HG02943 (cell line): ENCODE results near the gene XXYLT1.
"Not testable (repeated sequence)": the region's sequence is repeated elsewhere in the genome, so short reads cannot be mapped to it uniquely, and the experiment has no call there.

Experiments used
- ATAC-seq: cut with Tn5 transposase; IDR thresholded peaks from one replicate; pipeline ENCODE4 v1.9.1; 2021; ENCODE audit warnings: mild to moderate bottlenecking, low read depth, moderate library complexity; ENCODE audit not compliant: unreplicated experiment

The XXYLT1 gene

DNA sequence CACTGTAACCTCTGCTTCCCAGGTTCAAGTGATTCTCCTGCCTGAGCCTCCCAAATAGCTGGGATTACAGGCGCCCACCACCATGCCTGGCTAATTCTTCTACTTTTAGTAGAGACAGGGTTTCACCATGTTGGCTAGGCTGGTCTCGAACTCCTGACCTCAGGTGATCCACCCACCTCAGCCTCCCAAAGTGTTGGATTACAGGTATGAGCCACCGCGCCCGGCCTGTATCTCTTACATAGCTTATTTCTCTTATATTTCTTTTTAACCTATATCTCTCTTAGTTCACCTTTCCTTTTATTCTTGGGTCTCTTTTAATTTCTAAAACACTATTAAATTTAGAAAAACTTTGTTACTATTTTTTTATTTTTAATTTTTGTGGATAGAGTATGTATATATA is 42.1 kb downstream of the XXYLT1 start:
- ATAC-seq, result not testable (repeated sequence)

DNA sequence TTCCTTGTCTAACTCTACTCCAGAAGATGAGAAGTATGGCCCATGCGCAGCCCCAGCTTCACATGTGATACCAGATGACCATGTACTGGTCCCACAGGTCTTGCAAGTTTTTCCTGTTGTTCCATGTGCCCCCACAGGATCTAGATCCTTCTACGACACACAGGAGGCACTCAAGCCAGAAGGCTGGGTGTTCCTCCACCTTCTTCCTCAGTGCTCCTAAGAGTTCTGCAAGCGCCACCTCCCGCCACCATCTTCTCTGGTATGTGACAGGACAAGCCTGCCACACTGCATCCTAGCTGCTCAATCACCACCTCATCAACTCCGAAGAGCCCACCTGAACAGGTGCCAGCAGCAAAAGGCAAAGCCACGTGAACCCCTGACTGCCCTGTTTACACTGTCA is 43.1 kb downstream of the XXYLT1 start:
- ATAC-seq, result no peak

DNA sequence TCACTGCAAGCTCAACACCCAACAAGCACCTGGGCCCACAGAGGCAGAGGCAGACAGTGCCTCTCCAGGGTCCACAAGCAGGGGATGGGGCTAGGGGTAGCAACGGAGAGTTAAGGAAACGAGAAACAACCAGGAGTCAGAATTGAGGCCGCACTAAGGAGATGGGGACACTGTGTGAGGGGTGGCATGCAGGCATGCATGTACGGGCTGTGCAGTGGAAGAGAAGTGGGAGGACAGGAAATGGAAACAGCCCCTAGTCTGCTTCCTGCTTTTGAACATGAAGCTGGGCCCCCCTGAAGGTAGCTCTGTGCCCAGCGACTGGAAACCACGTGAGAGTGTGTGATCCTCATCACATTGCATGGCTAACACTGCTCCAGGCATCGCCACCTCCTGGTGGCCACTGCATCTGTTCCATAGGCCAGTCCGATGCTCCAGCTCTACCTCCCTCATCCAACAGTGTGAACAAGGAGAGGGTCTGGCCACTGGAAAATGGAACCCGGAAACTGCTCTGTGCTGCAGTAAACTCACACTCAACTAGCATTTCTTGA is 44.0 kb downstream of the XXYLT1 start:
- ATAC-seq, result no peak

DNA sequence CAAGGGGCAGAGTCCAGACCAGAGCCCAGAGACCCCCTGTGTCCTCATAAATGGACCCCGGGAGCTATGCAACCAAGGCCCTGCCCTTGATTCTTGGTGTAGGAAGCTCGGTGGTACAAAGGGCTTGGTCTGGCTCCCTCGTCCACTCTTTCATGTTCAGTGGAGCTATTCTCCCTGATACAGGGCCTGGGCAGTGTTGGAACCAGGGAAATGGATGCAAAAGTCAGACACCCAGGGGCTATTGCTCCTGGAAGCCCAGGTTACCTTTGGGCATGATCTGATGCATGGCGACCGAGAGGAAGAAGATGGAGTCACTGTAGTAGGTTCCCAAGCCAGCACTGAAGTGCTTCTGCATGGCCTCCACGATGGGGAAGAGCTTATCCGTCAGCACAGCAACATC is 44.5 kb downstream of the XXYLT1 start:
- no peak for ATAC-seq

DNA sequence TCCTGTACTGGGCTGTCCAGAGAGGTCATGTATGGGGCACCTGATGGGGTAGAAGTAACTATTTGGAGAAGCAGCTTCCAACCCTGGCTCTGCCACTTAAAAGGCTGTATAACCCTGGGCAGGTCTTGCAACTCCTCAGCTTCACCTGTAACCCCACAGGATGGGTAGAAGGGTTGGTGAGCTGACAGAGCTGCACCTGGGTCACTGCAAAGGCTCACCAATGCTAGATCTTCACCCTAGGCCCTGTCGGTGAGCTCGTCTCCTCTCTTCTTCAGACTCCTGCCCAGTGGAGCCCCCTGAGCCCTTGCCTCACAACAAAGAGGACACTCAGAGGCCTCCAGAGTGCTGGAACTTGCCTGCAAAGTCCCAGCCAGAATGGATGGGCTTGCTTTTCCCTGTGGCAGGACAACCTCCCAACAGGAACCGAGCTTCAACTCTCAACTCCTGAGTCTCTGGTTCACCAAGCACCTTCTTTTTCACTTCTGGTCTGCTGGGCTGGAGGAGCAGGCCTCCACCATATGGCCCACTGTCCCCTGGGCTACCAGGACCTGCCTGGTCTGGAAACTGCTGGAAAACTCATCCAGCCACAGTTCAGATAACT is 45.9 kb downstream of the XXYLT1 start:
- ATAC-seq, result no peak

DNA sequence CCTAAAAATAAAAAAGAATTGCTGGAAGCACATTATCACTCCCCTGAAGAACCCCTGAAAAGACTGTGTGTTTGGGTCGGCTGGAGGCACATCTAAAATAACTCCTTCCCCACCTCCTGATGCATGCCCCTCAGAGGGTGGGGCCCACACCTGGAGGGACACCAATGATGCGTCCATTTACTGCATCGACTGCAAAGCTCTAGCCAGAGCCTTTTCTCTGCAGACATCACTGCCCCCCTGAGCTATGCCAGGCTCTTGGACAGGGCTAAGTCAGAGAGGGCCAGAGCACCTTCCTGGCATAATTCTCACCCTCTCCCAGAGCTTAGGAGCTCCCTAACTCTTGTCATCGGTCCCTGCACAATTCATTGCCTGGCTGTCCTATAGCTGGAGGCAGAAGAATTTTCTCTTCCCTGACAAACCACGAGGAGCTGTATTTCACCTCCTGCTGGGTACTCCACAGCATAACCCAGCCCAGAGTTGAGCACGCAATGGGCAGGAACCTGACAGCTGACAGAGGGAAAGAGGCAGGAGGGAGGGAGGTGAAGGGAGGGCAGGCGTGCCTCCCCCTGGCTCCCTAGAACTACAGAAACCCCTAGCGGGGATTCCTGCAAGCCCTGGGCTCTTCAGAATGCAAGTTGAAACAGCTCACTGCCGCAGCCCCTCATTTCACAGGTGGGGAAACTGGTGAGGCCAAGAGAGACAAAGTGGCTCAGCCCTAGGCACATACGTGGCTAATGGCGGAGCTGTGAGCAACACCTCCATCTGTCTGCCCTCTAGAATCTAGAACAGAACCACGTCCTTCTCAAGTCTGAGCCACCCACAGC is 46.6 kb downstream of the XXYLT1 start:
- ATAC-seq, result no peak

DNA sequence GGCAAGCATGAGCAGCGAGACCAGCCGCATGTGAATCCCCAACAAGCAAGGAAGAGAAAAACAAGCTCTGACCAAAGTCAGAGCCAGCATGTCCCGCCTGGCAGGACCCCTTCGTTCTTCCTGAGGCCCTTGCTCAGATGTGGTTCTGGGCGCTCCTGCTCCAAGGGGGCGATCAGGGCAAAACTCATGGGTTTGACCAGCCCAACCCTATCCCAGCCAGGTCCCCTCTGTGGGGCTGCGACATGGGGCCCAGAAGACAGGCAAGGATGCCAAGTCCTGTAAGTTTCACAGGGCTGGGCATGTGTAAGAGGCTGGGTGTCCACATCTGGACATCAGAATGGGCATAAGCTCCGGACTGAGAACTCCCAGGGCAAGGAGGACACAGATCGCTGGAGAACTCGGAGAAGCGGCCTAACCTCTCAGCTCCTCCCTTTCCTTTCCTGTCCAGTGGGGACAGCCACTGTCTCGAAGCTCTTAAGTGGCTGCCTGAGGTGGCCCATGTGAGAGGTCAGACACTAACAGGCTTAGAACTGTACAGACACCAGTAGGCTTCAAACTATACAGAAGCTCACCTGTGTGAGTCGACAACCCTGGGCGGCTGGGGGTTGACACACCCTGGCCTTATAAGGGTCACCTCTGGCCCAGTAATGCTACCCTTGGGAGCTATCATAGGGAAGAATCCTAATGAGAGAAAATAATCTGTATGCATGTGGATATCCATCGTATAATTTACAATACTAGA is 48.9 kb downstream of the XXYLT1 start:
- ATAC-seq, result no peak

DNA sequence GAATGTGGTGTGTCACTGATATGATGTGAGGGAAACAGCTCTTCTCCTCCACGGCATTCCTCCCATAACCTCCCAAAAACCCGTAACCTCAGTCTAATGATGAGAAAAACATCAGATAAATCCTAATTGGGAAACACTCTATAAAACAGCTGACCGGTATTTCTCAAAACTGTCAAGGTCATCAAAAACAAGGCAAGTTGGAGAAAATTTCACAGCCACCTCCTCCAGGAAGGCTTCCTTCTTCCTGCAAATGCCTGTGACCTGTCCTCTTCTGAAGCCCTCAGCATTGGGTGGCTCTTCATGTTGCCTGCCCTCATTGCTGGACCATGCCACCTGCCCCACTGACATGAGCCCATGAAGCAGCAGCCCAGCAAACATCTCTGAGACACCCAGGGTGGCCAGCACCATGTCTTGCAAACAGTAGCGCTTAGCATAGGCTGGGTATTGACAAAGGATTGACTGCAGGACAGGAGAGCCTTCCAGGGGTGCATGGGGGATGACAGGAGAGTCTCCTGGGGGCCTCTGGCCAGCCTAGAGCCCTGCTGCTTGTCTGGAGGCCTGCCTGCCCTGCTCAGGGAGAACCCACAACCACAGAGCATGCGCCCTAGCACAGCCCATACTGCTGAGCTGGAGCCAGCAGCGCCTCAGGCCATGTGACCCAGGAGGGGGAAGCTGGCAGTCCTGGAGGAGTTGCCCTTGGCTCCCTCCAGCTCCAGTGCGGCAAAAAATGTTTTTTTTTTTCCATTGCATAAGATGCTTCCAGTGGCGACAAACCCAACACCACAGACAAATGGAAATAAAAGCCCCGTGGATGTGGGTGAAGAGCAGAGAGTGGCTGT is 49.7 kb downstream of the XXYLT1 start:
- no peak for ATAC-seq

DNA sequence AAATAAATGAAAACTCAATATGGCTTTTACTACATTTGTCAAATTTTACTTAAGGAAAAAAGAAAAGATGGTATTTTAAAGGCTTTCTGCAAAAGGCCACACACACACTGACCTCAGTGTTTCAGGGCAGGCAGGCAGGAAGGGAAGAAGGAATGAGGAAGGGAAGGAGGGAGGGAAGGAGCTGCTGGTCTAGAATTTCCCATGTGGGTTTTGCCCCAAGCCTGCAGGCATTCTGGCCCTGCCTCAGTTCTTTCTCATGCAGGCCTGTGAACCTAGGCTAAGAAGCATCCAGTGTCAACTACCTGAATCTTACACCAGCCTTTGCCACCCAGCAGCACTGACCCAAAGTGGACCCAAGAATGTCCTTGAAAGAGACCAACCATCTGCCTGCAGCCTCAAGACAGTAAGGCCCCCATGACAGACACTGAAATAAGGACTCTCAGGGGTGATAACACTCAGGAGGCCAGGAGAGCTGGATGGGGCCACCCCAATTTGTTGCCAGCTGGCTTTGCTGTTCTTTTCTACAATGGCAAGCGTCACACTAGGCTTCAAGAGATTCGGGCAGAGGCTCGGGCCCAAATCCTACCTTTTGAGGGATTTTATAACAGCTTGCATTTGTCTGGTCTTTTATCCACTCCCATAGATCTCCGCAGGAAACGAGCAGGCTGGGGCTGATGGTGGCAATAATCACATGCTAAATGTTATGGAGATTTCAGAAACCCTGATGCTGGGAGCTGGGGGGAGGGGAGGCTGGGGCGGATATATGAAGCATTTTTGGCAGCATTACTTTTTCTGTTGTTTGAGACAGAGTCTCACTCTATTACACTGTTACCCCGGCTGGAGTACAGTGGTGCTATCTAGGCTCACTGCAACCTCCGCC is 51.4 kb downstream of the XXYLT1 start:
- ATAC-seq, result no peak

DNA sequence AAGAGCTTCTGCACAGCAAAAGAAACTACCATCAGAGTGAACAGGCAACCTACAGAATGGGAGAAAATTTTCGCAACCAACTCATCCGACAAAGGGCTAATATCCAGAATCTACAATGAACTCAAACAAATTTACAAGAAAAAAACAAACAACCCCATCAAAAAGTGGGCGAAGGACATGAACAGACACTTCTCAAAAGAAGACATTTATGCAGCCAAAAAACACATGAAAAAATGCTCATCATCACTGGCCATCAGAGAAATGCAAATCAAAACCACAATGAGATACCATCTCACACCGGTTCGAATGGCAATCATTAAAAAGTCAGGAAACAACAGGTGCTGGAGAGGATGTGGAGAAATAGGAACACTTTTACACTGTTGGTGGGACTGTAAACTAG is 52.6 kb downstream of the XXYLT1 start:
- not testable (repeated sequence) for ATAC-seq

DNA sequence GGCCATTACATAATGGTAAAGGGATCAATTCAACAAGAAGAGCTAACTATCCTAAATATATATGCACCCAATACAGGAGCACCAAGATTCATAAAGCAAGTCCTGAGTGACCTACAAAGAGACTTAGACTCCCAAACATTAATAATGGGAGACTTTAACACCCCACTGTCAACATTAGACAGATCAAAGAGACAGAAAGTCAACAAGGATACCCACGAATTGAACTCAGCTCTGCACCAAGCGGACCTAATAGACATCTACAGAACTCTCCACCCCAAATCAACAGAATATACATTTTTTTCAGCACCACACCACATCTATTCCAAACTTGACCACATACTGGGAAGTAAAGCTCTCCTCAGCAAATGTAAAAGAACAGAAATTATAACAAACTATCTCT is 55.4 kb downstream of the XXYLT1 start:
- not testable (repeated sequence) for ATAC-seq

DNA sequence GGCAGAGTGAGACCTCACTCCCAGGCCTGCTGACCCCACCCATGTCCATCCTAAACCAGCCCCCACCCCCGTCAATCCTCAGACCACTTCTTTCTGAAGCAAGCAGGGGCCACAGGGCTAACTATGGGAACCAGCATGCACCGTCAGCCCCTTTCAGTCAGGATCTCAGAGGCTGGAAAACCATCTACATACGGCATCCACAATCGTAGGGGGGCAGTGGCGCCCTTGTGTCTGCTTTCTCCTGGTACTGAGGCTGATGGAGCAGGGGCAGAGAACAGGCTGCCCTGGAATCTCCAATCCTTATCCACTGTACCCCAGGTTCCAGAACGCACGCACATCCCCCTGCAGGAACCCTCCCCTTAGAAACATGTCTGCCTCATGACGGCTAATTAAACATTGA is 56.6 kb downstream of the XXYLT1 start:
- no peak for ATAC-seq

DNA sequence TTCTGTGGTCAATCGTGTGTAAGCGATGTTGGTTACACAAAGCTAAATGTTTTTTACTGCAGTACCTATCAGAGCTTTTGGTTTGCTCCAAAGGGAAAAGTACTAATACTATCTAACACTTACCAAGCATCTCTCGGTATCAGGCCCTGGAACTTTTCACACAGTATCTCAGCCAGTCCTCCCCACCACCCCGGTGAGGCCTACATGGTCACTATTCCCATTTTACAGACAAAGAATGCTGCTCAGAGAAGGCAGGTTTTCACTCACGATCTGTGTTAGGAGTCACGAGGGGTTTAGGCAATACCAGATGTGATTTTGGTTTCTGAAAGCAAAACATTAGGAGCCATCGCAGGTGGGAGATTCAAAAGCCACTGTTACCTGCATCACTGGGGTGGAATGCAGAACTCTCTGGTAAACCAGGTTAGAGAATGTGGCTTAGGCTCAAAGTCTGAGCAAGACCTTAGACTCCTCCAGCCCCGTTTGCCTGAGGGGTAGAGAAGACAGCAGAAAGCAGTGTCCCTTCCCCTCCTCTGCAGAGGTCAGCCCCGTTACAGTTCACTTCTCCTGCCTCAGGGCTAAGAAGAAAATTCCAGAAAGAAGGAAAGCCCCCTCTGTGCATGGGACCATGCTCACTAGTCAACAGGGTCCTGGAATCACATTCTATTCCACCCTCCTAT is 57.2 kb downstream of the XXYLT1 start:
- no peak for ATAC-seq

DNA sequence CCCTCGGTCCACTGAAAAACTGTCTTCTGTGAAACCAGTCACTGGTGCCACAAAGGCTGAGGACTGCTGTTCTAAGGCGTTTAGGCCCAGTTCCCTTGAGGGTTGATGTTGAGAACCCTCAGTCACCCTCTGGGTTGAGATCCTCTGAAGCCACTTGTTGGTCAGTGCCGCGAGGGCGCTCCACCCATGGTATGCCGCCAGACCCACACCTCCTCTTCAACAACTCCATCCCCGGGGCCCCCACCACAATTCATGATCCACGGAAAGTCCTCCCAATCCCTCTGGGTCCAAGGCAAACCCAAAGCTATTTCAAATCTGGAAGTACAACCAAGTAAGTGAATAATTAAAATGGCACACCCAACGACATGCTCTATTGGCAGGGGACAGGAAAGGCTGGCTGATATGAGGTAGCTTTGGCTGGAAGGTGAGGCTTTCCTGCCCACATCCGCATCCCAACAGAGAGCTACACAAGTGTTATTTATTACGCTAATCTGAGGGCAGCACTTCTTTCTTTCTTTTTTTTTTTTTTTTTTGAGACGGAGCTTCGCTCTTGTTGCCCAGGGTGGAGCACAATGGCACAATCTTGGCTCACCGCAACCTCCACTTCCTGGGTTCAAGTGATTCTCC is 58.1 kb downstream of the XXYLT1 start:
- ATAC-seq, result no peak

DNA sequence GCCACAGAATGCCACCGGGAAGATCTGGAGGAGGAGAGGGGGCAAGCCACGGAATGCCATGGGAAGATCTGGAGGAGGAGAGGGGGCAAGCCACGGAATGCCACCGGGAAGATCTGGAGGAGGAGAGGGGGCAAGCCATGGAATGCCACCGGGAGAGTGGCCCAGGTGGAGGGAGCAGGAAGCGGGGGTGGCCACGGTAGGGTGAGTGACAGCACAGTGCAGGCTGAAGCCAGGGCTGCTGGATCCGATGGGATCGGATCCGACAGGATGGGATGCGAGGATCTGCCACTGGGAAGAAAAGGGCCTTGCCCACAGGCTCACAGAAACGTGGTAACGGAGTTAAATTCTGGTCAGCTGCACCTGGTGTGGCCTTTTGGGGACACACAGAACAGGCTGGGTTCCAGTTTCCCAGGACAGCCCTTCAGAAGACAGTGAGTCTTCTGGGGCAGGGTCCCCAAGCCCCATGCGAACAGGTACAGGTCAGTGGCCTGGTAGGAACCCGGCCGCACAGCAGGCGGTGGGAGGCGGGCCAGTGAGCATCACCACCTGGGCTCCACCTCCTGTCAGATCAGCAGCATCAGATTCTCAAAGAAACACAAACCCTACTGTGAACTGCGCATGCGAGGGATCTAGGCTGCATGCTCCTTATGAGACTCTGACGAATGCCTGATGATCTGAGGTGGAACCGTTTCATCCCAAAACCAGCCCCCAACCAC is 58.8 kb downstream of the XXYLT1 start:
- no peak for ATAC-seq

DNA sequence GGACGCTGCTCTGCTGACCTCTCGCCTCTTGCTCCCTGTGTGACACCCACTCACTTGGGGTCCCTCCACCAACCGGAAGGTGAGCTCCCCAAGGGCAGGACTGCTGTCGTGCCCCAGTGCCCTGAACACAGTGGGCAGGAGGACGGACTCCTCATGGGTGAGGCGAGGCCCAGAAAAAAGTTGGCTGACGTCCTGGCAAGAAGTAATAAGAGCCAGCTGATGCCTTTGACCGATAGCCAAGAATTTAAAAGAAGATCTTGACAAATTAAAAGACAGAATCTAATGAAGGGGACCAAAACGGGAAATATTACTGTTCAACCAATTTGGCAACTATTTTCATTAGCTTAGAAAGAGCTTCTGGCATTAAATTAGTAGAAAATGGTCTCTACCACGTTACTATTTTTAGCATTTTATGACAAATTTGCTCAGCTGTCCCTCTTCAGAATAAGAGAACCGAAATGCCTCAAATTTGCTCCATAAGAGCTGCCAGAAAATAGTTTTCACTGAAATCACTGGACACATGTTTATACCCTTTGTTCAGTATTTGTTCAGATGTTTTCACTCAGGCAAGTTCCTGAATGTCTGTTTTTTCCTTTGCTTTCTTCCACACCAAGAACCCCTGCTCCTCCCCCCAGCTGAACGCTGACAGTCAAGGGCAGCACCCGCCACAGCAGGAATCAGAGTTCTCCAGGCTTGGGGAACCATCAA is 60.5 kb downstream of the XXYLT1 start:
- no peak for ATAC-seq

DNA sequence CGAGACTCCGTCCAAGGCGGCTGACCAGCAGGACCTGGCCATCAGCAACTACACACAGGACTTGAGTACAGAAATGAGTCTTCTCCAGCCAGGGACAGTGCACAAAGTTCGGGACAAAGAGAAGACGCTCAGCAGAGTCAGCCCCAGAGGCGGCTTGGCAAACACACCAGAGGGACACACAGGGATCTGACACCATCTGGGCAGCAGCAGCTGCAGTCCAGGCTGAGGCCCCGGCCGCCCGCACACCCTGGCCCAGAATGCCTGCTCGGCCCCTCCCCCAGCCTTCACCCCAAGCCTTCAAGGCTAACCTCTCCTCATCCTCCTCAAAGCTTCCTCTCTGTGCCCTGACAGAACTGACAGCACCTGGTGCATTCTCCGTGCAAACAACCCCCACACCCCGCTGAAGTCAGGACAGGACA is 61.1 kb downstream of the XXYLT1 start:
- no peak for ATAC-seq
